ENCODE measurements around the gene CCDC174. TPM values are rescaled to one million over a fixed set of nuclear protein-coding genes. Genes with fewer than 3 reads are reported as not detected.
"Not testable (repeated sequence)": the region's sequence is repeated elsewhere in the genome, so short reads cannot be mapped to it uniquely, and the experiment has no call there.

Gene CCDC174
- total RNA-seq, 2 donors from 2014 or later: 18.7 to 20.1 TPM

- 74 to 100% methylated on average over 3 to 7 of the region's 7 CpGs for WGBS, 2 experiments (ENCODE audit: insufficient coverage in 1 of 2, insufficient read length in 1 of 2)
- peaks cover 25% of the 10 kb centered on the region for H3K27me3 Mint-ChIP-seq (ENCODE audit: insufficient read depth)
- H3K36me3 ChIP-seq (ENCODE audit: control insufficient read depth, insufficient read depth, low read length): no peaks in the 10 kb centered on the region
- no peaks in the 10 kb centered on the region for H3K4me1 ChIP-seq (ENCODE audit: control insufficient read depth, insufficient read depth, low read length)
- no peaks in the 10 kb centered on the region for H3K9me3 ChIP-seq (ENCODE audit: control insufficient read depth, low read length)
- H3K27ac ChIP-seq (ENCODE audit: low read depth, low read length): no peak overlapping the region
- no peak overlapping the region for H3K9ac ChIP-seq (ENCODE audit: extremely low read depth, low read length, poor library complexity, severe bottlenecking)
- H3K27ac Mint-ChIP-seq: no peak overlapping the region
- H3K36me3 Mint-ChIP-seq (ENCODE audit: low read depth): no peaks in the 10 kb centered on the region
- no peak overlapping the region for H3K4me3 Mint-ChIP-seq
- H3K4me3 ChIP-seq (ENCODE audit: low read length): no peak overlapping the region
- TF ChIP-seq CTCF (conservative IDR thresholded peaks at IDR 0.05): no peak
- H3K27me3 ChIP-seq (ENCODE audit: control insufficient read depth, insufficient read depth, low read length, poor library complexity, severe bottlenecking): peaks cover 25% of the 10 kb centered on the region
- no peaks in the 10 kb centered on the region for H3K9me3 Mint-ChIP-seq
- no peak for DNase-seq
- peaks cover 6% of the 10 kb centered on the region for H3K4me1 Mint-ChIP-seq
Measured at GRCh38 chr3:14606669-14607339, 44.8 kb upstream of the CCDC174 start.

- no peaks in the 10 kb centered on the region for H3K36me3 Mint-ChIP-seq (ENCODE audit: low read depth)
- peaks cover 25% of the 10 kb centered on the region for H3K27me3 Mint-ChIP-seq (ENCODE audit: insufficient read depth)
- 86% methylated on average over 2 to 3 of the region's 3 CpGs for WGBS, 2 experiments (ENCODE audit: insufficient coverage in 1 of 2, insufficient read length in 1 of 2)
- no peaks in the 10 kb centered on the region for H3K36me3 ChIP-seq (ENCODE audit: control insufficient read depth, insufficient read depth, low read length)
- no peak overlapping the region for H3K27ac ChIP-seq (ENCODE audit: low read depth, low read length)
- H3K9me3 Mint-ChIP-seq: no peaks in the 10 kb centered on the region
- no peaks in the 10 kb centered on the region for H3K9me3 ChIP-seq (ENCODE audit: control insufficient read depth, low read length)
- H3K9ac ChIP-seq (ENCODE audit: extremely low read depth, low read length, poor library complexity, severe bottlenecking): no peak overlapping the region
- H3K27ac Mint-ChIP-seq: no peak overlapping the region
- peak; percentile 56 for TF ChIP-seq CTCF (conservative IDR thresholded peaks at IDR 0.05)
- DNase-seq: peak; percentile 66
- no peak overlapping the region for H3K4me3 Mint-ChIP-seq
- H3K4me3 ChIP-seq (ENCODE audit: low read length): no peak overlapping the region
- no peaks in the 10 kb centered on the region for H3K4me1 ChIP-seq (ENCODE audit: control insufficient read depth, insufficient read depth, low read length)
- peaks cover 13% of the 10 kb centered on the region for H3K27me3 ChIP-seq (ENCODE audit: control insufficient read depth, insufficient read depth, low read length, poor library complexity, severe bottlenecking)
- H3K4me1 Mint-ChIP-seq: peaks cover 6% of the 10 kb centered on the region
Measured at GRCh38 chr3:14608298-14608697, 43.3 kb upstream of the CCDC174 start.

- H3K9me3 ChIP-seq (ENCODE audit: control insufficient read depth, low read length); H3K27me3 ChIP-seq (ENCODE audit: control insufficient read depth, insufficient read depth, low read length, poor library complexity, severe bottlenecking); DNase-seq; H3K36me3 ChIP-seq (ENCODE audit: control insufficient read depth, insufficient read depth, low read length); H3K36me3 Mint-ChIP-seq (ENCODE audit: low read depth); H3K9ac ChIP-seq (ENCODE audit: extremely low read depth, low read length, poor library complexity, severe bottlenecking); H3K4me3 ChIP-seq (ENCODE audit: low read length); H3K4me1 Mint-ChIP-seq; H3K9me3 Mint-ChIP-seq; H3K27ac ChIP-seq (ENCODE audit: low read depth, low read length); H3K4me1 ChIP-seq (ENCODE audit: control insufficient read depth, insufficient read depth, low read length); H3K27ac Mint-ChIP-seq; H3K4me3 Mint-ChIP-seq: not testable (repeated sequence)
- H3K27me3 Mint-ChIP-seq (ENCODE audit: insufficient read depth): peaks cover 21% of the 10 kb centered on the region
- 92 to 100% methylated on average over 2 to 3 of the region's 3 CpGs for WGBS, 2 experiments (ENCODE audit: insufficient coverage in 1 of 2, insufficient read length in 1 of 2)
Measured at GRCh38 chr3:14609058-14609457, 42.5 kb upstream of the CCDC174 start.

GRCh38 chr3:14609506-14609905 is 42.1 kb upstream of the CCDC174 start:
- H3K27ac Mint-ChIP-seq: no peak overlapping the region
- TF ChIP-seq CTCF (conservative IDR thresholded peaks at IDR 0.05): no peak
- 91 to 100% methylated on average over 4 of the region's 4 CpGs for WGBS, 2 experiments (ENCODE audit: insufficient coverage in 1 of 2, insufficient read length in 1 of 2)

More at GRCh38 chr3:14609506-14609905, 42.1 kb upstream of the CCDC174 start:
- Histone ChIP-seq H3K36me3 (ENCODE audit: control insufficient read depth, insufficient read depth, low read length) (no peaks in the 10 kb centered on the region), H3K4me1 (ENCODE audit: control insufficient read depth, insufficient read depth, low read length) (no peaks in the 10 kb centered on the region), H3K9ac (ENCODE audit: extremely low read depth, low read length, poor library complexity, severe bottlenecking) (no peak overlapping the region), H3K4me3 (ENCODE audit: low read length) (no peak overlapping the region), H3K9me3 (ENCODE audit: control insufficient read depth, low read length) (no peaks in the 10 kb centered on the region), H3K27me3 (ENCODE audit: control insufficient read depth, insufficient read depth, low read length, poor library complexity, severe bottlenecking) (peaks cover 6% of the 10 kb centered on the region), H3K27ac (ENCODE audit: low read depth, low read length) (no peak overlapping the region)
- no peak overlapping the region for H3K4me3 Mint-ChIP-seq
- H3K36me3 Mint-ChIP-seq (ENCODE audit: low read depth): no peaks in the 10 kb centered on the region
- peaks cover 18% of the 10 kb centered on the region for H3K27me3 Mint-ChIP-seq (ENCODE audit: insufficient read depth)
- peaks cover 6% of the 10 kb centered on the region for H3K4me1 Mint-ChIP-seq
- no peak for DNase-seq
- no peaks in the 10 kb centered on the region for H3K9me3 Mint-ChIP-seq

All from endodermal cell (in vitro differentiated cells).